Upper lobe of left lung (tissue), 4 donors: Measurements from ENCODE around the gene VPS13D.

Source experiments
- EP300 ChIP-seq, 4 donors: sonication (generic); formaldehyde crosslinking; IDR thresholded peaks; one replicate each; pipeline ENCODE4 v1.5.1; 2017; ENCODE audit warnings: antibody characterized with exemption in 4 of 4, control low read depth in 2 of 4
- POLR2A ChIP-seq, 4 donors: fragments of 450-650 bp; IDR thresholded peaks; one replicate each; pipeline ENCODE4 v1.5.1; 2016 to 2017; ENCODE audit warnings: antibody characterized with exemption in 4 of 4, mild to moderate bottlenecking in 2 of 4
- POLR2AphosphoS5 ChIP-seq, 2 donors: sonication (generic); formaldehyde crosslinking; IDR thresholded peaks; one replicate each; pipeline ENCODE4 v1.5.1; 2017; ENCODE audit warnings: antibody characterized with exemption in 2 of 2
- TF ChIP-seq, protein P1 (sequence below), 6 experiments: fragments of 450-650 bp in 4 of 6; fragments of 200-600 bp in 2 of 6; sonication (generic) in 2 of 6; IDR thresholded peaks; one replicate each; pipeline ENCODE4 v1.5.1; 2016 to 2019; ENCODE audit warnings: antibody characterized with exemption in 6 of 6

DNA sequence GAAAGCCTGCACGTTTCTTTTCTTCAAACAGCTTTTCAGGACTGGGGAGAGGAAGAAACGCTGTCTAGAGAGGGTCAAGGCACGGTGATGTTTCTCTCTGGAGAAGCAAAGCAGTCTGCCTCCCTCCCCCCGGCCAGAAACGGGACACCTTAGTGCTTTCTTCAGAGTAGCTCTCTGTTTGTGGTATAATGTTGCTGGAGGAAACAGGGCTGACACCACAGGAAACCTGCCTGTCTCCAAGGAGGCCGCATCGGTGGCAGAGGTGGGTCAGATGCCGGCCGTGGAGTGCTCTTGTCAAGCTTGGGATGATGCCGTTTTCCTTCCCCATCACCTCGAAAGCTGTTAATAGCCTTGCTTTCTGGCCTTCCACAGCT, 248.8 kb downstream of the VPS13D start:
- TF ChIP-seq POLR2AphosphoS5 (IDR thresholded peaks at IDR 0.05) (no peak), EP300 (IDR thresholded peaks at IDR 0.05) (no peak), POLR2A (IDR thresholded peaks at IDR 0.05) (no peak)
- TF ChIP-seq, protein P1, sequence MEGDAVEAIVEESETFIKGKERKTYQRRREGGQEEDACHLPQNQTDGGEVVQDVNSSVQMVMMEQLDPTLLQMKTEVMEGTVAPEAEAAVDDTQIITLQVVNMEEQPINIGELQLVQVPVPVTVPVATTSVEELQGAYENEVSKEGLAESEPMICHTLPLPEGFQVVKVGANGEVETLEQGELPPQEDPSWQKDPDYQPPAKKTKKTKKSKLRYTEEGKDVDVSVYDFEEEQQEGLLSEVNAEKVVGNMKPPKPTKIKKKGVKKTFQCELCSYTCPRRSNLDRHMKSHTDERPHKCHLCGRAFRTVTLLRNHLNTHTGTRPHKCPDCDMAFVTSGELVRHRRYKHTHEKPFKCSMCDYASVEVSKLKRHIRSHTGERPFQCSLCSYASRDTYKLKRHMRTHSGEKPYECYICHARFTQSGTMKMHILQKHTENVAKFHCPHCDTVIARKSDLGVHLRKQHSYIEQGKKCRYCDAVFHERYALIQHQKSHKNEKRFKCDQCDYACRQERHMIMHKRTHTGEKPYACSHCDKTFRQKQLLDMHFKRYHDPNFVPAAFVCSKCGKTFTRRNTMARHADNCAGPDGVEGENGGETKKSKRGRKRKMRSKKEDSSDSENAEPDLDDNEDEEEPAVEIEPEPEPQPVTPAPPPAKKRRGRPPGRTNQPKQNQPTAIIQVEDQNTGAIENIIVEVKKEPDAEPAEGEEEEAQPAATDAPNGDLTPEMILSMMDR (IDR thresholded peaks at IDR 0.05) = no peak
